Measurements from ENCODE around the gene DCAKD.
A peak's percentile ranks its signal among the peaks of the same experiment; 100 is the strongest.
"Not testable (repeated sequence)": the region's sequence is repeated elsewhere in the genome, so short reads cannot be mapped to it uniquely, and the experiment has no call there.

The DCAKD gene

DNA sequence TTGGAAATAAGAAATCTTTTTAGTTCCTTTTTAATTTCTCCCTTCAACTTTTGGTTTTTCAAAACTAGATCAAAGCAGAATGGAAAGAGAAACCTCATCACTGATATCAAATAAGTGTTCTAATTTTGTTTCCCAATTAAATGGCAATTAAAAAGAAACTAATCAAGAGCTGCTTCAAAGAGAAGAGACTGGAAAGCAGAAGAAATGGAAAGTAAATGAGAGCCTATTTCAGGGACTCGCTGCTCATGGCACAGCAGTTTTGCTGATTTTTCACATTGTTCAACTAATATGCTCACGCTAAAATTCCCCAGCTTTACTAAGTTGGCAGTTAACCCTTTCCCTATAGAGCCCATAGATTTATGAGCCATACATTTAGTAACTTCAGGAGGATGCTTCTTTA, 16.2 kb upstream of the DCAKD start:
- no peak for DNase-seq (ENCODE audit: low read depth in 2 of 2, low spot score in 1 of 2)

DNA sequence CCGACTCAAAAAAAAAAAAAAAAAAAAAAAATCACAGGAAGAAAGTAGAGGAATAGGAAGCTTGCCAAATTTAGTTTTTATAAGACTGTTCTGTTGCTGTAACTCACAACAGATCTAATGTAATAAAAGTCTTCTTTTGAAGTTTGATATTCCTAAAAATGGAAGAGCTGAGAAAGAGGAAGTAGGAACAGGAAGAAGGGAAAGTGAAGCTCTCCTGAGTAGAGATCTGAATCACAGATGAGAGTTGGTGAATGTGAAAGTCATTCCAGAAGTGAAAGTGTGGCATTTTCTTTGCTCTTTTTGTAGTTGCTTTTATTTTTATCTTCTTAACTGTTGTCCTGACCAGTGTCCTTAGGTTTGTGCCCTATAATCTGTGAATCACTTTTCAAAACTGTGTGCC, 11.8 kb upstream of the DCAKD start:
- DNase-seq (ENCODE audit: low read depth in 2 of 2, low spot score in 1 of 2) = no peak

DNA sequence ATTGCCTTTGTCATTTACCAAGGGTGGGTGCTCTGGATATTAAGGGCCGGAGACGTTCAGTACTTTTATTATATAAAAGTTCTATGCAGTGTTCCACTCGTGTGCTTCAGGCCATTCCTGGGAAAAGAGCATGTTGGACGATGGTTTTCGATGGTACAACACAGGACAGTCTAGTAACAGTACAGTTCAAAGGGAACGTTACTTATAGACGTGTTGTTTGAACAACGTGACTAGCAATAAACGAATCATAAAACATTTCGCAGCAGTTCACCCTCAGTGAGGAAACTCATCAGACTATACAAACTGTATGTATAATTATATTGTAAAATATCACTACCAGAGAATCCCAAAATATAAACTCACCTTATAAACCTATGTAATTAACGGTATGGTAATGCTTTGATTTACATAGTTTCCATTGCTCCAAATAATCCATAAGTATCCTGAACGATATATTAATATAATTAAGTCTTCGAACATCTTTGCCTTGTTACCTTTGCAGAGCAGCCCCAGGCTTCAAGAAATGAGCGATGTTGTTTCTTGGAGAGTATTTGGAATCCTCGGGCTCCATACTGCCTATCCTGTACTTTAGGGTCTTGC, 10.3 kb upstream of the DCAKD start:
- DNase-seq (ENCODE audit: low read depth in 2 of 2, low spot score in 1 of 2) = no peak

DNA sequence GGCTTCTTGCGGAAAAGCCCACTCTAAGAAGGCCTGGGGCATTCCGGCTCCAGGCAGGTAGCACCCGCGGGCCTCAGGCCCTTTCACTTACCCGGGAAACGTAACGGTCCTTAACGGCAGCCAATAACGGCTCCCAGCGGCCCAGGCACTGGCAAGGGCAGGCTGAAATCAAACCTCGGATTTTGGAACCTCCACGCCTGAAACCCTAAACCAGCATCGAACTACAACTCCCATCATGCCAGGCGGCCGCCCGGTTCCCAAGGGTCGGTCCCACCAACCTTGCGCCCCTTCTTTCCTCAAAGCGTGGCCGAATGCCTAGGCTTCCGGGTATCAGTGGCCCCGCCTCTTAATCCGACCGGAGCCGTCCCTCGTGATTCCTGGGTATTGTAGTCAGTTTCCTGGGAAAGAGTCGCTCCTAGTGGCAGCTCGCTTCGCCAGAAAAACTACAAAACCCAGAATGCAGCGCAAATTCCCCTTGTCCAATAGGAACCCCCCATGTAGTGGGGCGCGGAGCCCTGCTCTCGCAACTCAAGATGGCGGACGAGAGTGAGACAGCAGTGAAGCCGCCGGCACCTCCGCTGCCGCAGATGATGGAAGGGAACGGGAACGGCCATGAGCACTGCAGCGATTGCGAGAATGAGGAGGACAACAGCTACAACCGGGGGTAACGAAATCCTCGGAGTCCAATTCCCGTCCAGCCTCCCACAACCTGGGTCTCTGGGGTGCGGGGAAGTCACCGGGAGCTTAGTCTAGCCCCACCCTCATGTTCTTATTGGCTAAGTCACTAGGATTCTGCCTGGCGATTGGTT, 9.6 kb upstream of the DCAKD start, which contains the start of gene NMT1:
Gene NMT1 (plus strand): TSS at position 521 of the 809 bp plus-strand sequence. CDS start 13 bp downstream, at position 534.
- DNase-seq (ENCODE audit: low read depth in 2 of 2, low spot score in 1 of 2) = peak; percentile 92 to 93

DNA sequence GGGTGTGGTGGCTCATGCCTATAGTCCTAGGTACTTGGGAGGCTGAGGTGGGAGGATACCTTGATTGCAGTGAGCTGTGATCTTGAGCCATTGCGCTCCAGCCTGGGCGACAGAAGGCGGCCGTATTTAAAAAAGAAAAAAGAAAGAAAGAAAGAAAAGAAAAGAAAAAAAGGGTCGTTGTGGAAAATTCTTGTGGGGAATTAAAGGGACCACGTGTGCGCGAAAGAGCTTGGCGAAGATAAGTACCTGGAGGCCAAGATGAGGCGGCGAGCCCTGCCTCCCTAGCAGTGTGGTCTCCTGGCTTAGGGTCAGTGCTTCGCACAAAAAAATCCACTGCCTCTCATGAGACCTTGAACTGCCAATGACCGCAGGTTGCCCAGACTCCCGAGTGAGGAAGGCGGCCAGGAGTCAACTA, 9.0 kb upstream of the DCAKD start:
- no peak for DNase-seq (ENCODE audit: low read depth in 2 of 2, low spot score in 1 of 2)

DNA sequence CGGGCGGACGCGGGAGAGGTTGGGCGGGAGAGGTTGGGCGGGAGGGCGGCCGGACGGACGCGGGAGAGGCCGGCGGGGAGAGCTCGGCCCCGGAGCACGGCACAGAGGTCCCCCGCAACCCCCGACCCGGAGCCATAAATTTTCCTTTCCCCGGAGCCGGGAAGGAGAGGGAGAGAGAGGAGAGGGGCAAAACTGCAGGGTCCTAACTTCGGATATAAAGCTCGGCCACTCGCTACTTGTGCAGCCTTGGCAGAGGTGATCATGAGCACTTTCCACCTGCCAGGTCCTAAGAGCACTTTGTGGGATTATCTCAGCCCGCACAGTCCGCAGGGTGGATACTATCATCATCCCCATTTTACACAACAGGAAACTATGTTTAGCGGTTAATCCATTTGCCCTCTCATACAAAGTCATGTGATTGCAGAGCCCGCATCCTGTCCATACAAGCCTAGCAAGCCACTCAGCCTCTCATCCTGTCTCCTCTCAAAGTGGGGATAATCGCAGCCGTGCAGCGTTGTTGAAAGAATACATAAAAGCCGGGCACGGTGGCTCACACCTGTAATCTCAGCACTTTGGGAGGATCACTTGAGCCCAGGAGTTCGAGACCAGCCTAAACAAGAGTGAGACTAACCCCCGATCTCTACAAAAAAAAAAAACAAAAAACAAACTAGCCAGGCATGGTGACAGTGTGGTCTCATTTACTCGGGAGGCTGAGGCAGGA, 780 bp upstream of the DCAKD start:
- DNase-seq (ENCODE audit: low read depth in 2 of 2, low spot score in 1 of 2) = no peak

DNA sequence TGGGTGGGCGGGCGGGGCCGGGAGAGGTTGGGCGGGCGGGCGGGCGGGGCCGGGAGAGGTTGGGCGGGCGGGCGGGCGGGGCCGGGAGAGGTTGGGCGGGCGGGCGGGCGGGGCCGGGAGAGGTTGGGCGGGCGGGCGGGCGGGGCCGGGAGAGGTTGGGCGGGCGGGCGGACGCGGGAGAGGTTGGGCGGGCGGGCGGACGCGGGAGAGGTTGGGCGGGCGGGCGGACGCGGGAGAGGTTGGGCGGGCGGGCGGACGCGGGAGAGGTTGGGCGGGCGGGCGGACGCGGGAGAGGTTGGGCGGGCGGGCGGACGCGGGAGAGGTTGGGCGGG, 254 bp upstream of the DCAKD start:
- not testable (repeated sequence) for DNase-seq (ENCODE audit: low read depth in 2 of 2, low spot score in 1 of 2)

DNA sequence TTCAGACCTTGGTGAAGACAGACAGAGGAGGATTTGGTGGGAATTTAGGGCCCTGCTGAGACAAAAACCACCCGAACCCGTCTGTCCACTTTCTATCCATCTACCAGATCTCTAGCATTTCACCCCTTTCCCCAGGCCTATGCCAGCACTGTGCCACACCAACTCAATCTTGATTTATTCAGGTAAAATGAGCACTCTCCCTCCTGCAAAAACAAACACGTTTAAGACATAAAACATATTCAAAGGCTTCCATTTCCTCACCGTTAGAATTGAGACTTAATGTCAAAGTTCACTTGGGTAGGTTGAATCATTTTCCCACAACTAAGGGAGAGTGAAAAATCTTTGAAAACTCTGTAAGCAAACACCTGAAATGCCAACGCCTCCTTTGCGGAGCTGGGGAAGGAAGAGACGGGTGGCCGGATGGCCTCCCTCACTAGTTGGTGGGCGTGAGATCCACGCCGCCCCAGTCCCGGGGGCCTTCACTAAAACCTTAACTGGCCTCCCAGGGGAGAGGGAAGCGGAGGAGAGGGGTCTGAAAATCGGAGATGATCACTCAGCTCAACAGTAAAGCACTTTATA, 862 bp downstream of the DCAKD start:
- no peak for DNase-seq (ENCODE audit: low read depth in 2 of 2, low spot score in 1 of 2)

DNA sequence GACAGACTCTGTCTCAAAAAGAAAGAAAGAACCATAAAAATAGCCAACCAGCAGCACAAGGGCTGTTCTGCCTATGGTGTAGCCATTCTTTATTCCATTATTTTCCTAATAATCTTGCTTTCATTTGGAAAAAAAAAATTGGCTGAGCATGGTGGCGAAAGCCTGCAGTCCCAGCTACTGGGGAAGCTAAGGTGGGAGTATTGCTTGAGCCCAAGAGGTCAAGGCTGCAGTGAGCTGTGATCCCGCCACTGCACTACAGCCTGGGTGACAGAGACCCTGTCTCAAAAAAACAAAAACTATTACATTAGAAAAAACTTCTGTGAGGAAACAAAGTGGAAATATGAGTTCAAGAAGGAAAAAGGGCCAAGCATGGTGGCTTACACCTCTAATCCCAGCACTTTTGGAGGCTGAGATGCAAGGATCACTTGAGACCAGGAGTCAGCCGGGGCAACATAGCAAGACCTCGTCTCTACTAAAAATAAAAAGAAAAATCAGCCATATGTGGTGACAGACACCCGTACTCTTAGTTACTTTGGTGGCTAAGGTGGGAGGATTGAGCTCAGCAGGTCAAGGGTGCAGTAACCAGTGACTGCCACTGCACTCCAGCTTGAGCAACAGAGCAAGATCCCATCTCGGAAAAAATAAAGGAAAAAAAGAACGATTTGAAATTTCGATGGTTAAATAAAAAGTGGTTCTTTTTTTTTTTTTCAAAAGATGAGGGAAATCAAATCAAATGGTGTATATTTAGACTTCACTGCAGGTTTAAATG, 2.5 kb downstream of the DCAKD start:
- DNase-seq (ENCODE audit: low read depth in 2 of 2, low spot score in 1 of 2) = no peak

DNA sequence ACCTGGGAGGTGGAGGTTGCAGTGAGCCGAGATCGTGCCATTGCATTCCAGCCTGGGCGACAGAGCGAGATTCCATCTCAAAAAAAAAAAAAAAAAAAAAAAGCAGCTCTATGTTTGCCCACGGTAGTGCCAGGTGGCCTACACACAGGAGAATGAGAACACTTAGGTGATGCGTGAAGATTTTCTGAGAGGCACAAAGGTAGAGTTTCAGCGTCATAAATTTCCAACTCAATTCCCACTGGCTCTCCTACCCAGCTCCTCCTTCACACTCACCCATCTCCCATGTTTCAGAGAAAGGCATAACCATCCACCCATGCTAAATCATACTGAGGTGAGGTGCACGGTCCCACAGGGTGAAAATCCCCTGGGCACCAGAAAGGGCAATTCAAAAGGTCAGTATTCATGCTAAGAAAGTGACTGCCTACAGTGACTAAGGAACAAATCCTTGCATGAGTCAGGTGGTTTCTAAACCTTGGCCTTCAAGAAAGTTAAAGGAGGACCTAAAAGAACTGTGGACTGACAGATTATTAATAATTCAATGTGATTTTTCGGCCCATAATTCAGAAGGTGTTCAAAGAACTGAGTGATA, 4.8 kb downstream of the DCAKD start:
- DNase-seq (ENCODE audit: low read depth in 2 of 2, low spot score in 1 of 2) = no peak

DNA sequence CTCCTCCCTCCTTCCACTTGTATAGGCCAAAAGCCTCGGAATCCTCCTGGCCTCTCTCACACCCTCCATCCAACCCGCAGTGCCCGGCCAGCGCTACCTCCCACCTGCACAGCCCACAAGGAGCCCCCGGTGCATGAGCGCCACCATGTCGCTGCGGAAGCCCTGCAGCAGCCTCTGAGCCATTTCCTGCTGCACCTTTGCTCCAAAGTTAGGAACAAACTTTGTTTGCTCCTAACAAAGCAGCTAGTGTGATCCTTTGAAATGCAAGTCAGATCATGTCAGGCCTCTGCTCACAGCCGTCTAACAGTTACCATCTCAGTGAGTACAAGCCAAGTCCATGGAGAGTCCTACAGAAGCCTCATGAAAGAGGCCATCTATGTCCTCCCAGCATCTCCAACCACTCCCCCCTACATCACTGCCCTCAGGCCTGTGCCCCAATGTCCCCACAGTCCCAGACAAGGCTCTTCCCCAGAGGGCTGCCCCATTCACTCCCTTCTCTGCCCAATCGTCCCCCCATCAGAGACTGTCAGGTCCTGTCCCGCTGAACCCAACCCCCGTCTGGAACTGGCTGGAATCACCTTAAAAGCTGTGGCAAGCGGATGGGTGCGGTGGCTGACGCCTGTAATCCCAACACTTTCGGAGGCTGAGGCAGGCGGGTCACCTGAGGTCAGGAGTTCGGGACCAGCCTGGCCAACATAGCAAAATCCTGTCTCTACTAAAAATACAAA, 7.5 kb downstream of the DCAKD start:
- no peak for DNase-seq (ENCODE audit: low read depth in 2 of 2, low spot score in 1 of 2)

DNA sequence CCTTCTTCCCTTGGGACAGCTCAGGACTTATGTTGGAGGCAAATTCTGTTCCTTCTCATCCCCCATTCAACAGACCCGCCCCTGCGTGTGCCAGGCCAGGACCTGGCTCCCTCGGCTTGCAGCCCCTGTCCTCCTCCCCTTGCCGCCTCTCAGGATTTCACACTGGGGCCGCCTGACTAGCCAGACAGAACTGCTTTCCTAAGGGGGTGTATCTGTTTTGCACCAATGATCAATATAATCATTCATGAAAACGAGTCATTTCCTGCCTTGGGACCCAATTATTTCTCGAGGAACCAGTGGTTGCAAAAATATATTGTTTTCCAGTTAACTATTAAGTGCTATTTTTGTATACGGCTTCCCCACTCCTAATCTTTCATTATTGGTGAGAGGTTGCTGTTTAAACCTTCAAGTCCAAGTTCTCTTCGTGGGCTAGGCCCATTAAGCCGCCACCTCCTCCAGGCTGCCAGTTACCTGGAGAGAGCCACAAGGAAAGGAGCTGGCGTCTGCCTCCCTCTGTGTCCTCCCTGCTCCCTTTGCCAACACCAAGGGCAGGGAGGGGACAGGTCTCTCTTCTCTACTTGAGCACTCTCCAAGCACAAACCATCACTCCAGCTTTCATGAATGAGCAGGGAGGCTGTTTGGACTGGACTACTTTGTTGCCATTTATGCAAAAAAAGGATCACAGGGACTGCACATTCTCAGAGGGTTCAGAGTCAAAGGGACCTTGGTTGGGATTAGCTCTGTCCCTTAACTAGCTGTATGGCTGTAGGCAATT, 8.9 kb downstream of the DCAKD start:
- DNase-seq (ENCODE audit: low read depth in 2 of 2, low spot score in 1 of 2) = no peak

DNA sequence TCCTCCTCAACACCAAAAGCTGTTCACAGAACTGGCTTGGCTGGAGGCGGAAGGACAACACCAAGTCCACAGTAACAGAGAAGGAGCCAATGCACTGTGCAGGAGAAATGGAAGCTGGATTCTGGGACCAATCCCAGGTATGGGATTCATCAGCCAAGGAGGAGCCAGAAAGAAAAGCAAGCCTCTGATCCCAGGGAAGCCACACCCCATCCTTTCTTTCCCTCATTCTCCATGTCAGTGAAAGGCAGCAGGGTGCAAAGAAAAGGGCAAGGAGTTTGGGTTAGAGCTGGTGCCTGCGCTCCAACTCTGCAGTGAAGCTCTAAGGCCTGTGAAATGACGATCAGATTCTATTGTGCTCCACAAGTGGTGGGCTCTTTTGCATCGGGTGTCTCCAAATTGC, 11.0 kb downstream of the DCAKD start:
- no peak for DNase-seq (ENCODE audit: low read depth in 2 of 2, low spot score in 1 of 2)

DNA sequence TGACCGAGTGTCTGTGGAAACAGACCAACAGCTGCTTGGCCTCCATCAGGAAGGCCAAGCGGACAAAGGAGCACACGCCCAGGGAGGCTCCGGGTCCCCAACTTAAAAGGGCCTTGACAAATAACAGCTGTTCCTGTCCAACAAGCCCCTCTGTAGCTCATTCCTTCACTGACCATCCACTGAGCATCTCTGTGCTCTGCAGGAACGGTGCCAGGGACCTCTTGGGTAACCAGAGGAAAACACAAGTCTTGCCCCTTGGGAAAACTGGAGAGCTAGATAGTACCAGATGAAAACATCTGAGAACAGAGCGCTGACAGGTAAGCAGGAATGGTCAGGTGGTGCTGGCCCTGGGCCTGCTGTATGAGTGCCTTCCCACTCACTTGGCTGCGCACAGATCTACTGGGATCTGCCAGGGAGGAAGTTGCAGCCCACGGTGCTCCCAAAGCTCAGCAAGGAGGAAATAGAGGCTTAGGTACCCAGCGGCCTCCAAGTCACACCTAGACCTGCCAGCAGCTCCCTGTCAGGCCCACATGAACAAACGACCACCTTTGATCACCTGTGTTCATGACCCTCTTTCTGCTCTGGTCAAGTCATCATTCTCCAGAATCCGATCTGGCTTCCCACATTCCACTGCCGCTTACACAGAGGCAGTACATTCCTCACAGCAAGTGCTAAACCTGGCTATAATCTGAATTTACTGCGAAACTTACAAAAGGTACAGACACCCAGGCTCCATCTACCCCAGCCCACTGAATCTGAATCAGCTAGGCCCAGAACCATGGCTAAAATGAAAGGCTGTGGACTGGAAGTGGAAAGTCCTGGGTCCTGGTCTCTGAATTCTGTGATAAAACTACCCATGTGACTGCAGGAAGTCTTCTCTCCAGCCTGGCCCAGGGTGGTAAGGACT, 12.5 kb downstream of the DCAKD start:
- DNase-seq (ENCODE audit: low read depth in 2 of 2, low spot score in 1 of 2) = no peak

DNA sequence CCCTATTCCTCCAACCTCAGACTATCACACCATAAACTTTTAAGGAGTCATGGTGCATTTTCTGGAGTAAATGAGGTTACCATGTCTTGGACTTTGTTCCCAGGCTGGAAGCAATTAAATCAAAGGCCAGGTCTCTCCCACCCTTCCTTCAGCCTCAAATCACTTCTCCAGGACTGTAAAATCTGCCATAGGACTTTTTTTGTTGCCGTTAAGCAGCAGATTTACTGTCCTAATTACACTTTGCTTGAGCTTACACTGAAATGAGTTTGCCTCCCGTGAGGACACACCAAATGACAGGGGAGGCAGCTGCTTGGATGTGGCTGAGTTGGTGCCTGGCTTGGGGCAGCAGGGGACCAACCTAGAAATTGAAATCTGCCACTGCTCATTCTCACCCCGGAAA, 14.7 kb downstream of the DCAKD start:
- no peak for DNase-seq (ENCODE audit: low read depth in 2 of 2, low spot score in 1 of 2)

DNA sequence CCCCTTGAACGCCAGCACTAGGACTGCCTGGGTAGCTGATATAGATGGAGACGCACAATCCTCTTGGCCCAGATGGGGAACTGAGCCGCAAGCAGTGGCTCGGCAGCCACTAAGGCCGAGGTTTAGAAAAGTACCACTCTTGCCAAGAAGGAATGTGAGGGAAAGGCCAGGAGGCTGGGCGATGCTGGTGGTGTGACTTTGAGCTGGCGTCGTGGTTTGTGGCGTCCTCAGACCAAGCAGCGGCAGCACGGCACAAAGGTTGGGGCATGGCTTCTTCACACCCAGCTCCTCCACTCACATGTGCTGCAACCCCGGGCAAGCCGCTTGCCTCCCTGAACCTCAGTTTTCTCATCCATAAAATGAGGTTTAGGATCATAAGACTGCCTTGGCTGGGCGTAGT, 15.6 kb downstream of the DCAKD start:
- DNase-seq (ENCODE audit: low read depth in 2 of 2, low spot score in 1 of 2) = no peak

DNA sequence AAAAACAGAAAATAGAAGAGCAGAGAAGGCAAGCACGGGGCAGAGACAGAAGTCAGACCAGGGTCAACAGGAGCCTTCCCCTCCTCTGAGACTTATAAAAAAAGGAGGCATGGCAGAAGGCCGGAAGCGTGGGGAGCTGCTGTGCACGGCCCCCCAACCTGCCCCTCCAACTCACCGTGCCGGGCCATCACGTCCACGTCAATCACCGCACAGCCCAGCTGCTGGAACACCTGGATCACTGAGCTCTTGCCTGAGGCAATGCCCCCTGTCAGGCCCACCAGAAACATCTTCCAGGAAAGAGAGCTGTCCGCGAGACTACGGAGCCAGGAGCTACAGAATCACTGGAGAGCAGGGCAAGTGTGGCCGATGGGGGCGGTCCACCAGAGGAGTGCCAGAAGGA, 16.8 kb downstream of the DCAKD start:
- no peak for DNase-seq (ENCODE audit: low read depth in 2 of 2, low spot score in 1 of 2)

DNA sequence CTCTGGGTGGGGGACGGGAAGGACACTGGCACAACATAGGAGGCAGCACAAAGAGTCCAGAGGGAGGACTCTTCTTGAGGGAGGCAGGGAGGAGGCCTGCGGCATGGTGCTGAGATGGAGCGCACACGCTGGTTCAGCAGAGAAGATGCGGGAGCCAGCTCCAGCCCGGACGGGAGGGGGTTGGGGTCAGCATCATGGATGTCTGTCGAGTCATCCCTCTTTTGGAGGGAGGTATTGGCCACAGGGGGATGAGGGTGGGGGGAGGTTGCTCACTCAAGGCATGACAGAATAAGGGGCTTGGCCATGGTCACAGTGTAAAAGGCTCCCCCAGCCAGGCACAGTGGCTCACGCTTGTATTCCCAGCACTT, 19.3 kb downstream of the DCAKD start:
- no peak for DNase-seq (ENCODE audit: low read depth in 2 of 2, low spot score in 1 of 2)
